HG02798 (cell line): ENCODE measurements around the gene FRYL.
"Not testable (repeated sequence)": the region's sequence is repeated elsewhere in the genome, so short reads cannot be mapped to it uniquely, and the experiment has no call there.

ENCODE experiments used
- ATAC-seq: cut with Tn5 transposase; IDR thresholded peaks from one replicate; pipeline ENCODE4 v1.9.1; 2021; ENCODE audit warnings: mild to moderate bottlenecking; ENCODE audit not compliant: unreplicated experiment, poor library complexity

FRYL gene

DNA sequence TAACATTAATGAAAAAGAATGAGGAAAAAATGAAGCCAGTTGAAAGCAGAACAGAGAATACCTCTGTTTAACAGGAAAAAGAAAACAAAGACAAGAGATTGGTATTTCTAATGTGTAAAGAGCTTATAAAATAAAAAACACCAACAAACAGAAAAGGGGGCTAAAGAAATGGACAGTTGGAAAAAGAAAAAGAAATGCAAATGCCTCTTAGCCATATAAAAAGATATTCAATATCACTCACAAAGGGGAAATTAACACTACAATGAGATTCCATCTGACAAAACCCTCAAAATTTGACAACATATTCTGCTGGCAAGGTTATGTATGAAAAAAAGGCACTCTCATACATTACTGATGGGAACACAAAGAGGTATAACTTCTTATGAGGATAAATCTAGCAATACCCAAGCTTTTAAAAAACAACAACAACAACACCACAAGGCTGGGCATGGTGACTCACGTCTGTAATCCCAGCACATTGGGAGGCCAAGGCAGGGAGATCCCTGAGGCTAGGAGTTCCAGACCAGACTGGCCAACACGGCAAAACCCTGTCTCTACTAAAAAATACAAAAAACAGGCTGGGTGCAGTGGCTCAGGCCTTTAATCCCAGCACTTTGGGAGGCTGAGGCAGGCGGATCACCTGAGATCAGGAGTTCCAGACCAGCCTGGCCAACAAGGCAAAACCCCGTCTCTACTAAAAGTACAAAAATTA is 75.8 kb downstream of the FRYL start:
- no peak for ATAC-seq

DNA sequence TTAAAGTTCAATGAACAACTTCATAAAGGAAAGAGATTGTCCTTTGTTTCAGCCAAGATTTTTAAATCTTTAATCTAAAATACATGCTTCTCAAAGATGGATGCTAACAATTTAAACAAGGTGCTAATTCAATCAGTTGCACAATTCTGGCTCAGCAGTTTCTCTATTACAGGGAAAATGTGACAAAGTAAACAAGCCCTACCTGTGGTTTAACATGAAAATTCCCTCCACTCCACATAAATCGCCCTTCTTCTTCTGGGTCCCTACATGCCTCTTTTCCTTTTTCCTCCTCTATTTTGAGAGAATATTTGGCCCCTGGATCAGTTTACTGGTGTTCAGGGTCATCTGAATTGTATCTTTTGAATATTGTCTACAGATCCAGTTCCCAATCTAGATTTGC is 80.6 kb downstream of the FRYL start:
- no peak for ATAC-seq

DNA sequence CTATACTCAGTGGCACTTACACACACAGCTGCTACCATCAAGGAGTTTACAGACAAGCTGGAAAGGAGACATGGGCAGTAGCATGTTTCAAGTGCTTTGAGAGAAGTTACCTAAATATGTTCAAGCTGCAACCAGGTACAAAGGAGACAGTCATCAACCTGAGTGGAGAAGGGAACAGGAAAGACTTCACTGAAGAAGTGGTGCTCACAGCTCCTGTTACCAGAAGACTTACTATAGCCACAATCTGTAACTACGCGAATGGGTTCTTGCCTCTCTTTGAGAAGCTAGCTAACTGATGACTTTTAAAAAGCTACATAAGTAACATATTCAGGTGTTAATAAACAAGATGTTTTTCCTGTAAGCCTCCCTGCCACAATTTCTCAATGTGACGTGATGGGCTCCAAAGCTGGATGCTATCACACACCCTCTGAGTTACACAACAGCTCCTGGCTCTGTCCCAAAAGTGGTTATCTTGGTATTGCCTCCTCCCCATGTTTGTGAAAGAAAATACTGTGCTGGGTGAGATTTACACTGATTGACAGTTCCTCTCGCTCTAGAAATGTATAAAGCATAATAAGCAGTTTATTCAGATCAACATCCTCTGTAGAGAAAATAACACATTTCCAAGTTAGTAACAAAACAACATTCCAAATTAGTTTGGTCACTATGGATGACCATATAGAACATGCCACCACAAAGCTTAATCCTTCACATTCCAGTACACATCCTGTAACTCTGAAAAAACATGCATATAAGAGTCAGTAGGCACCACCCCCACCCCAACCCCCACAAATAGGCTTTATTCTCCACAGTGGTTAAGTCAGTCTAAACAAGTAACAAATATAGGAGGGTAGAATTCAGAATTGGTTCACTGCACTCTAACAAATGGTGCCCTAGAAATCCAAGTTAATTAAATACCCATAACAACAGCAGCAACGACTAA is 81.8 kb downstream of the FRYL start:
- ATAC-seq: no peak

DNA sequence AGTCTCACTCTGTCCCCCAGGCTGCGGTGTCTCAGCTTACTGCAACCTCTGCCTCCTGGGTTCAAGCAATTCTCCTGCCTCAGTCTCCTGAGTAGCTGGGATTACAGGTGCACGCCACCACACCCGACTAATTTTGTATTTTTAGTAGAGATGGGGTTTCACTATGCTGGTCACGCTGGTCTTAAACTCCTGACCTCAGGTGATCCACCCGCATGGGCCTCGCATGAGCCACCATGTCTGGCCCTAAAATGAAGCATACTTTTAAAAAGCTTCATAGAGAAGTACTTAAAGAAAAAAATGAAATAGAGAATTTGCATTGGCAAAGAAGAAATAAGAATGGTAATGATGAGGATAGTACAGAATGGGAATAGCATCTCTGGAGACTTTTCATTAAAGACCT is 82.6 kb downstream of the FRYL start:
- ATAC-seq: not testable (repeated sequence)

DNA sequence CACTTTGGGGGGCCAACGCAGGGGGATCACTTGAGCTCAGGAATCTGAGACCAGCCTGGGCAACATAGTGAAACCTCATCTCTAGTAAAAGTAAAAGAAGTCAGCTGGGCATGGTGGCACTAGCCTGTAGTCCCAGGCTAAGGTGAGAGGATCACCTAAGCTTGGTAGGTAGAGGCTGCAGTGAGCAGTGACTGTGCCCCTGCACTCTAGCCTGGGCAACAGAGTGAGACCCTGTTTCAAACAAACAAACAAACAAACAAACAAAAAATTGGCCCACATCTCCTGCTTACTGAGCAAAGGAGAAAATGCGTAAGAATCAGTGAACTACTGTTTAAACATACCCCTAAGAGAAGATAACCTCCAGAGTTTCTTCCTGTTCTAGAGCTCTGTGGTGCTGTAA is 85.3 kb downstream of the FRYL start:
- ATAC-seq: no peak

DNA sequence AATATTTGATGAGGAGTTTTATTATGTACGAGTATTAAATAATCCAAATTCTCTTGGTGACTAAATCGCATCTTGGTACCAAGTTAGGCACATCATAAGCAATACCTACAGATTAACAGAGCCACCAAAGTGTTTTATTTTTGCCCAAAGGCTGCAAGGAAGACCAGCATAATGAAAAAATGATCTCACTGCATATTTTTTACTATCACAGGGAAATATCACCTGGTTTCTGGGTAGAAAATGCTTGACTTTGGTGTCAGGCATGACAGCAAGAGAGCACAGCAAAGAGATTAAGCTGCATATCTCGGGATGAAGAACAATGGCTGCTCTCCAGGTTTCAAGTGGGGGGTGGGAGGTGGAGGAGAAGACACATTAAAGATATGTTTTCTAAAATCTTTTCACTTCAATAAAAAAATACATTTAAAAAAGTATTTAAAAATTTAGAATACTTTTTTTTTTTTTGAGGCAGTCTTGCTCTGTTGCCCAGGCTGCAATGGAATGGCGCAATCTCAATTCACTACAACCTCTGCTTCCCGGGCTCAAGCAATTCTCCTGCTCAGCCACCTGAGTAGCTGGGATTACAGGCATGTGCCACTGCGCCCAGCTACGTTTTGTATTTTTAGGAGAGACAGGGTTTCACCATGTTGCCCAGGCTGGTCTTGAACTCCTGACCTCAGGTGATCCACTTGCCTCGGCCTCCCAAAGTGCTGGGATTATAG is 86.1 kb downstream of the FRYL start:
- ATAC-seq: no peak

DNA sequence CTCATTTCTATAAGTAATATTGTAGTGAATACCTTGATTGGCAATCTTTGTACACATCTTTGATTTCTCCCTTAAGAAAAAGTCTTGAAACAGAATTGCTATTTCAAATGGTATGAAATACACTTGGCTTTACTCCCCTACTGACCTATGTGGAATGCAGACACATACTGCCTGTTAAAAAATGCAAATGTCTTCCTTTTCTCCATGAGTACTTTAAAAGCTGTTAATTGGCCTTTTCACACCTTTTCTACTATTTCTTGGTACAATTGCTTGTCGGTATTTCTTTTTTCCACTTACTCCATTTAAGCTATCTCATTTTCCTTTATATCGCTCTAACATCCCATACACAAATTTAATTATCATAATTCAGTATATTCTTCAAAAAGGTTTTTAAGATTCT is 87.2 kb downstream of the FRYL start:
- ATAC-seq: no peak

DNA sequence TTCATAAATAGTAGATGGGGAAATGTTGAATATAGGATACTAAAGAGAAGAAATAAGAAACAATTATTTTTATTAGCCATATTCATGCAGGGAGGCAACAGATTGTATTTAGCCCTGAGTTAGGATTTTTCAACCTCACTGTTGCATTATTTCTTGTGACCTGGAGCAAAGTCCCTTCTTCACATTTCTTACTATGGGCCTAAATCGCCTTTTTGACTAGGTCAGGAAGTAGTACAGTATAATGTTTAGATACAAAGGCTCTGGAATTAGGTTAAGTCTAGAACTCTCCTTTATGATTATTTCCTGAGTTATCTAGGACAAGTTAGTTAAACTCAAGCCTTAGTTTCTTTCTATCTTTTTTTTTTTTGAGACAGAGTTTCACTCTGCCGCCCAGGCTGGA is 88.0 kb downstream of the FRYL start:
- no peak for ATAC-seq

DNA sequence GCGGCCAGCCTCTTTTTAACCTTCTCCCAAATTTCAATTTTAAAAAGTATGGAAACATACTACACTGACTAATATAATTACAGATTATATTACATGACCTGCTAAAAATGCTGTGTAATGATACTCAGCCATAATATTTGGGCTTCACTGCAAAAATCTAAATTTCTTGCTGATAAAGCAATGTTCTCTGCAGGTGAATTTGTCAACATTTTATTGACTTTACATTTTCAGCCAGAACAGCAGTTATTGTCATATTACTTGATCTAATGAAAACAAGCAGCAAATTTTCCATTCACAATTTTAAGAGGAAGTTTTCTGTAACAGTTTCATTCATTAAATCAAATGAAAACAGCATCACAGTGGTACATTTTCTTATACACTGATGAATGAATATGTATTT is 91.1 kb downstream of the FRYL start:
- ATAC-seq: no peak

DNA sequence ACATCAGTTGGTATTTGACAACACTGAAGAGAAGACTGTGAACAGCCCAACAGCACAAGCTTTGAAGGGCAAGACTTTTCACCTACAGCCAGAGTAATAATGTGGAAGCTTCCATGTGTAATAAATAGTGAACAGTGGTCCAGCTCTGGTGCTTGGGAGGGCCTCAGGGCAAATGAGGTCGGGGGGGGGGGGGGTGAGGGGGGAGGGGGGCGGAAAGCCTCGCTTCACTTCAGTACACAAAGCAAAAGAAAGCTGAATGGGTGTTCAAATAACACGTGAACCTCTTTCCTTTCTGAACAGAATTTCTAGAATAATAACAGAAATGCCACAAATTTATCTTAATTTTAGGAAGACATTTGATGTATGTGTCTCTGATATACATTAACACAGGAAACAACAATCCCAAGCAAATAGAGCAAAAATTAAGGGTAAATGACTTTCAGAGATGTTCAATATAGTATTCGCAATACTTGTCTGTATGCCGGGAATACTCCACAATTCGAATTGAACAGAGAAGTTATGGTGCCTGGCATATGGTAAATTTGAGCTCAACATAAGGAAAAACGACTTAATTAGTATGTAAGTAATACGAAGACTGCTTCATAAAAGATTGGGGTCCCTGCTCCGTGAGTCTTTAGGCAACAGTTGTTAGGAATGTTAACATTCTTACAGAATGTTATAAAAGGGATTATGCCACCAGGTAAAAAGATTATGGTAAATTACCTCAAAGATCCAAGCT is 92.6 kb downstream of the FRYL start:
- no peak for ATAC-seq

DNA sequence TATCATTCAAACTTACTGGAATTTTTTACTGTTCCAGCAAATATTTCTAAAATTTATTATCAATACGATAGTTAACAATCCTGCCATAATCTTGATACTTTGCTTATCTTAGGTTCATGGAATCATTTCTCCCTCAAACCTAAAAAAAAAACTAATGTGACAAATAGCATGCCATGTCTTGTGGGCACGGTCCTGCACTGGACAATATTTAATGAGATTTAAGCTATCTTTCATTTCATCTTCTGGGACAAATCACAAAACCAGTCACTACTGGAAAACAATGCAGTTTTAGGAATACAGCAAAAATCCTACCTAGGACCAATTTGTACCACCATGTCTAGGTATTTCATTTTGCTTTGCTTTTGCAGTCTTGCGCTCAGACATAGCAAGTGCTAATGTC is 93.7 kb downstream of the FRYL start:
- ATAC-seq: no peak

DNA sequence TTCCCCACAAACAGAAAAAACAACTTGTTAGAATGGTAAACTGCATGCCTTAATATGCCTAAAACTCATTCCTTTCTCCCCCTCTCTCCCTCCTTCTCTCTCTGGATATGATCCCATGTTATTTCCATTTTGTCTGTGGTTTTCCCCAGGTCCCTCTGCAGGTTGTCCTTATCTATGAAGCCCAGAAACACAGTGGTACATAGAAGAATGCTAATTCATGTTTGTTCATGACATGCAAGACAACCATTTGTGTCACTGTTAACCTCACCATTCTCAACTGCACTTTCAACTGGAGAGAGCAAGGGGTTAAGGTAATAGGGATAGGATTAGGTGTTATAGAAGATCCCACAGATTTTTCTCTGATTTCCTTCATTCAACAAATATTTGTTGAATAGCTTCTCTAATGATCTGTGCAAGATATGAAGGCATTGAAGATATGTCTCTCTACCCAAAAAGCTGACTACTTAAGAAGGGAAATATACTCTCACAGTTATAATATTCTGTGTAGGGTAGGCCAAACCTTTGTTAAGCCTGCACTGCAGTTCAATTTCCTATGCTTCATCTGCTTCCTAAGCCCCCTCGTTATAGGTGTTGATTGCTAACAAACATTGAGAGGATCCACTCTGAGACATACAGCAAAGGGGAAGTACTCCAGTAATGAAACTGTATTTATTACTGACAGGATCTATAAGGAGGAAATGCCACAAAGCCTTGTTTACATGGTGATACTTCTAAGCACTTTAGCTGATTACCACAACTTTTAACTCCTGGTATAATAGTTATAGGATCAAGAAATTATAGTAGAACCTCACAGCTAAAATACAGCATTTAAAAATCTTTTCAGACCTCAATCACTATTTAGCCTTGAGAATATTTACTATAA is 96.1 kb downstream of the FRYL start:
- ATAC-seq: peak; percentile 82

DNA sequence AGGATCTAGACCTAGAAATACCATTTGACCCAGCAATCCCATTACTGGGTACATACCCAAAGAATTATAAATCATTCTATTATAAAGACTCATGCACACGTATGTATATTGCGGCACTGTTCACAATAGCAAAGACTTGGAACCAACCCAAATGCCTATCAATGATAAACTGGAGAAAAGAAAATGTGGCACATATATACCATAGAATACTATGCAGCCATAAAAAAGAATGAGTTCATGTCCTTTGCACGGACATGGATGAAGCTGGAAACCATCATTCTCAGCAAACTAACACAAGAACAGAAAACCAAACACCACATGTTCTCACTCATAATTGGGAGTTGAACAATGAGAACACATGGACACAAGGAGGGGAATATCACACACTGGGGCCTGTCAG is 97.2 kb downstream of the FRYL start:
- not testable (repeated sequence) for ATAC-seq

DNA sequence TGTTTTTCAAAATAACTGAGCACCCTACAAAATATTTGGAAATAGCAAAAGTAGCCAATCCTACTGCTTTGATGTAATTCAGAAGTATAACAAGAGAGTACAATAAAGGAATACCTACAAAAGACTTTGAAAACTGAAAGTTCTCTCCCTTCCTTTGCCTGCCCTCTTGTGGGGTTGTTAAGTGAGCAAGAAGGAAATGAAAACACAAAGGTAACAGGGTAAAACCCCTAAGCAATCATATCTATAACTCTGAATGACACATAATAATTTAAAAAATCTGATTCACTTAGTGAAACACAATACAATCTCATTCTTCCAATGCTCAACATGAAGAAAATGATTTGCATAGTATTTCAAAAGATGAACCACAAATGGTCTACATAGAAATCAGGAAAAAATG is 98.2 kb downstream of the FRYL start:
- ATAC-seq: peak; percentile 76

DNA sequence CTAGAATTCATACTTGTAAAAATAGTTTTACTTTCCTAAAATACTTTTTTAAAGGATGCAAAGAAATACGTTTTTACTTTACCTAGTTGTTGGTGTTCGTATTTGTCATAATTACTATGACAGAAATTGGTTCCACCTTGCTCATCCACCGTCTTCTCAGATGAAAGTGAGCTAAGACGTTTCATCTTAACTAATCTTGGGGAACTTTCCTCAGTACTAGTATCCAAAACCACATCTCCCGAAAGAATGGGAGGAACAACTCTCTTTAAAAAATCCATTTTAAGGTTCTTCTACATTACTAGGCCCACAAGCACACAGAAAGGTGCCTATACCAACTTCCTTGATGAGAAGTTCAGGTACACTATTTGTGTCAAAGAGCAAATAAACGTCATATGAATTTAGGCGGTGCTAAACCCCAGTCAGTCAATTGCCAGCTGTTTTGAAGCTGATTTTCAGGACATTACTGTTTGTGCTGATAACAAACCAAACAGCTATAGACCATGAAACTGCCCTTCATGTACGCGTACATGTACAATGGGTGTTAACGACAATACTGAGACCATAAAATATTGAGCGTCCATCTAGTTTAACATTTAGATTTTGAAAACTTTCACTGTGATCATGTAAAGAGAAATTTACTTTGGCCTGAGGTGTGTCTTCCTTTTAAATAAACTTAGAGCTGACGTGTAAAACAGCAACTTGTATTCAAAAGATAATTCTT is 99.1 kb downstream of the FRYL start:
- ATAC-seq: no peak

DNA sequence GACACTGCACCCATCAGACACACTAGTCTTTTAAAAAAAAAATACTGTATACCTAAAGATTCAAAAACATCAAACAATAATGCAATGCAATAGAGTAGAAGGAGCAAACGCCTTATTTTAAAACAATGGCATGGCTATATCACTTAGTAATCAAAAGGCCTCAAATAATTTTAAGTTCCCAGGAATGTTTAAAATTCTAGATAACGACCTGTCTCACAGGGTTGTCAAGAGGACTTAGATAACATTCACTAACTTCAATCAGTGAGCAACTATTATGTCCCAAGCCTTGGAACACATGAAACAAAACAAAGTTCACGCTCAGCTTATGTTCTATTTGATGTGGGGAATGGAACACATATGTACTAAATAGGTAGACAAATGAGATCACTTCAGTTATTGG is 106.5 kb downstream of the FRYL start:
- no peak for ATAC-seq

DNA sequence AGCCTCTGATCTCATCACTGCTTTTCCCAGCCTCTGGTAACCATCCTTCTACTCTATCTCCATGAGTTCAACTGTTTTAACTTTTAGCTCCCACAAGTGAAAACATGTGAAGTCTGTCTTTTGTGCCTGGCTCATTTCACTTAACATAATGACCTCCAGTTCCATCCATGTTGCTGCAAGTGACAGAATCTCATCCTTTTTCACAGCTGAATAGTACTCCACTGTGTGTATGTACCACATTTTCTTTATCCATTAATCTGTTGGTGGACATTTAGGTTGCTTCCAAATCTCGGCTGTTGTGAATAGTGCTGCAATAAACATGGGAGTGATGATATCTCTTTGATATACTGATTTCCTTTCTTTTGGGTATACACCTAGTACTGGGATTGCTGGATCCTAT is 109.5 kb downstream of the FRYL start:
- ATAC-seq: no peak

DNA sequence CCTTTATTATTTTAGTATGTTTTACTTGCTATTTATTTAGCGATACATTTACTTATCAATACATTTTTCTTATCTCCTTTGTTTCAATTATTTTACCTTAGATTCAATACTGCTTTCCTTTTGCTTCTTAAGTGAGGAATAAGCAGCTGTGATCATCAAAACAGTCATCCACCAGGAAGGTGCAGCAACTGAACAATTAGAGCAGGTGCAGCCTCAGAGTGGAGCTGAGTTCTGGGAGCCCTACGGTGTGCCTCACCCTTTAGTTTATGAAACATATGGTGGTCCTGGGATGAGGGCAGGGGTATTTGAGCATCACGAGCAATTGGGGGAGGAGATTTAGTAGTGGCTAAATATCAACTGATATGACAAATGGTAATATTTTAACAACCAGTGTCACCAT is 111.0 kb downstream of the FRYL start:
- no peak for ATAC-seq
